ENCODE results near the gene ZNF418.

DNA sequence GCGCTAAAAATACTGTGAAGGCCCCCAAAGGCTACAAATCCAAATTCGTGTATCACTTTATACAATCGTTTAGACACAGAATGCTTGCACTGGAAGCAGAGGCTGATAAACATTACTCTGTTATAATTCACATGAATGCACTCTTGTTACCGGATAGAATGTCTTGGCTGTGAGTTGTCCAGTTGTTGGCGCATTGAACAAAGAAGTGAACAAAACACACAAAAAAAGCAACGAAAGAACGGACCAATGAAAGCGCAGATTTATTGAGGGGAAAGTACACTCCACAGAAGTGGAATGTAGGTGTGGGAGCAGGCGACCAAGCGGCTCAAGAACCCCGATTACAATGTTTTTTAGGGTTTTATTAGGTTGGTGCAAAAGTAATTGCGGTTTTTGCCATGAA, 529 bp upstream of the ZNF418 start:
- no peak for TF ChIP-seq ZNF155 (tag by site-specific recombination; IDR thresholded peaks at IDR 0.05)
- TF ChIP-seq, protein P1, sequence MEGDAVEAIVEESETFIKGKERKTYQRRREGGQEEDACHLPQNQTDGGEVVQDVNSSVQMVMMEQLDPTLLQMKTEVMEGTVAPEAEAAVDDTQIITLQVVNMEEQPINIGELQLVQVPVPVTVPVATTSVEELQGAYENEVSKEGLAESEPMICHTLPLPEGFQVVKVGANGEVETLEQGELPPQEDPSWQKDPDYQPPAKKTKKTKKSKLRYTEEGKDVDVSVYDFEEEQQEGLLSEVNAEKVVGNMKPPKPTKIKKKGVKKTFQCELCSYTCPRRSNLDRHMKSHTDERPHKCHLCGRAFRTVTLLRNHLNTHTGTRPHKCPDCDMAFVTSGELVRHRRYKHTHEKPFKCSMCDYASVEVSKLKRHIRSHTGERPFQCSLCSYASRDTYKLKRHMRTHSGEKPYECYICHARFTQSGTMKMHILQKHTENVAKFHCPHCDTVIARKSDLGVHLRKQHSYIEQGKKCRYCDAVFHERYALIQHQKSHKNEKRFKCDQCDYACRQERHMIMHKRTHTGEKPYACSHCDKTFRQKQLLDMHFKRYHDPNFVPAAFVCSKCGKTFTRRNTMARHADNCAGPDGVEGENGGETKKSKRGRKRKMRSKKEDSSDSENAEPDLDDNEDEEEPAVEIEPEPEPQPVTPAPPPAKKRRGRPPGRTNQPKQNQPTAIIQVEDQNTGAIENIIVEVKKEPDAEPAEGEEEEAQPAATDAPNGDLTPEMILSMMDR (tag by site-specific recombination; IDR thresholded peaks at IDR 0.05), result no peak
- TF ChIP-seq ZNF169 (tag by site-specific recombination; IDR thresholded peaks at IDR 0.05), result no peak
- TF ChIP-seq ZIC2 (tag by site-specific recombination; IDR thresholded peaks at IDR 0.05), result no peak
- TF ChIP-seq MYNN (tag by site-specific recombination; IDR thresholded peaks at IDR 0.05; ENCODE audit: borderline replicate concordance), result no peak
- TF ChIP-seq TCF7L2 (IDR thresholded peaks at IDR 0.05; ENCODE audit: borderline replicate concordance, low read depth, low read length), result no peak
- no peak for TF ChIP-seq YY1 (tag by site-specific recombination; IDR thresholded peaks at IDR 0.05)
- no peak for TF ChIP-seq ZNF140 (tag by site-specific recombination; IDR thresholded peaks at IDR 0.05)
- TF ChIP-seq ZNF664 (tag by site-specific recombination; IDR thresholded peaks at IDR 0.05), result no peak
